ENCODE results near the gene UAP1L1.

Gene UAP1L1

DNA sequence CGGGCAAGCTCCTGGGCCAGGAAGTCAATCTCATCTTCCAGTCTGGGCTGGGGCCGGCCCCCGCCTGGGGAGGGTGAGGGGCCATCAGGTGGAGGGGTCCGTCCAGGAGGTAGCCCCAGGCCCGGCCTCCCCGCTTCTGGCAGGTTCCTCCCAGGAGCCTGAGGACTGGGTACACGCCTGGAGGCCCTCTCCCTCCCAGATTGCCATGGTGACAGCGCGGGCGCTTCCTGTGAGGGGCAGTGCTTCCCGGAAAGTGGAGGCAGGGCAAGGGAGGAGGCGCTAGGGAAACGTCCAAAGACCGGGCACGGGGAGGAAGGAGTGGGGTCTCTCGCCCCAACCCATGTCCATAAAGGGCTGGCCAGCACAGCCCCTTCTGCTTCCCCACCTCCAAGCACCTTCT lies 36.2 kb upstream of the UAP1L1 start:
- DNase-seq, result no peak

DNA sequence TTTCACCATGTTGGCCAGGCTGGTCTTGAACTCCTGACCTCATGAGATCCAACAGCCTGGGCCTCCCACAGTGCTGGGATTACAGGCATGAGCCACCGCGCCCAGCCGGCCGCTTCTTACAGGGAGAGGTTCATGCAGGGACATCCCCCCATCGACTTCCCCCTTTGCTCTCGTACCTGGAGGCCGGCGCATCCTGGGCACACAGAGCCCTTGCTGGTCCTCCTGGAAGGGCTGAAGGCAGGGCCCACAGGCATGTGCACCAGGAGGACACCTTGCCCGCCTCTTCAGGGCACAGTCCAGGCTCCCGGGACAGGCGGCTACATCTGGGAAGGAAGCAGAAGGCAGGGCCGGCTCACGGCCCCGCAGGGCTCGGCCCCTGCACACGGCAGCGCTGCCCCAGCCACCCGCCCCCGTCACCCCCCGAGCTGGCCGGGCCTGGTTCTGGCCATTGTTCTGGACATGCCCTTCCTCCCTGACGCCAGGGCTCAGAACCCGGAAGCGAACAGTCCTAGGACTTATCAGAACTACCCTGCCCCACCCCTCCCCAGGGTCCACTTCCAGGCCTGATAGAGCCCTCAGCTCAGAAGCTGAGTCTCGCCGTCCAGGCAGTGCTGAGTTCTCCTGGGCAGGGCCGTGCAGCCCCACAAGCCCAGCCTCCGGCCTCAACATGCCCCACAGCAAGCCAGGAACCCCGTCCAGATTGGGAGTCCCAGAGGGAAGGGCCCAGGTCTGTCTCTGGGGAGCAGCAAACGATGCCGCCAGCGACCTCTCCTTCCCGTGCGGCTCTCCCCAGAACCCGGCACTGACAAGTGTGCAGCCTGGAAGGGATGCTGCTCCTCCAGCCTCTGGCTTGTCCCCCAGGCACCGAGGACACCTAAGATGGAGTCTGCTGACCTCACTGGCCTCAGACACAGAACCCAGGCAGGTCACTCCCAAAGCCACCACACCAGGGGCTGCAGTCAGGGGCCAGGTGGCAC lies 34.3 kb upstream of the UAP1L1 start:
- no peak for DNase-seq

DNA sequence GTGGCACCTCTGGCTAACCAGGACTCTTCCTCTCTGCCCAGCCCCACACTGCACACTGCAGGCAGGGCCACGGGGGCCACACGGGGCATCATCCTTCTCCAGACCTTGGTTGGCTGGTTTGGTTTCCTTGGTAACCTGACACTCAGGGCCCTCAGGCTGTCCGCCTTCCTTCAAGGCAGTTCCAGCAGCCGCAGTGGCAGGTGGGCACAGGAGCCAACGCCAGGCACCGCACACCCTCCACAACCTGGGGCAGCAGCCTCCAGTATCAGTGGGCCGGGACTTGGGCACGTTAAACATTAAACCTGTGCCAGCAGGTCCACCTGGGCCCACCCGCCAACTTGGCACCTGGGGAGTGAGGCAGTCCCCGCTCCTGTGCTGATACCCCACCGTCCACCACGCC lies 33.3 kb upstream of the UAP1L1 start:
- DNase-seq, result no peak

DNA sequence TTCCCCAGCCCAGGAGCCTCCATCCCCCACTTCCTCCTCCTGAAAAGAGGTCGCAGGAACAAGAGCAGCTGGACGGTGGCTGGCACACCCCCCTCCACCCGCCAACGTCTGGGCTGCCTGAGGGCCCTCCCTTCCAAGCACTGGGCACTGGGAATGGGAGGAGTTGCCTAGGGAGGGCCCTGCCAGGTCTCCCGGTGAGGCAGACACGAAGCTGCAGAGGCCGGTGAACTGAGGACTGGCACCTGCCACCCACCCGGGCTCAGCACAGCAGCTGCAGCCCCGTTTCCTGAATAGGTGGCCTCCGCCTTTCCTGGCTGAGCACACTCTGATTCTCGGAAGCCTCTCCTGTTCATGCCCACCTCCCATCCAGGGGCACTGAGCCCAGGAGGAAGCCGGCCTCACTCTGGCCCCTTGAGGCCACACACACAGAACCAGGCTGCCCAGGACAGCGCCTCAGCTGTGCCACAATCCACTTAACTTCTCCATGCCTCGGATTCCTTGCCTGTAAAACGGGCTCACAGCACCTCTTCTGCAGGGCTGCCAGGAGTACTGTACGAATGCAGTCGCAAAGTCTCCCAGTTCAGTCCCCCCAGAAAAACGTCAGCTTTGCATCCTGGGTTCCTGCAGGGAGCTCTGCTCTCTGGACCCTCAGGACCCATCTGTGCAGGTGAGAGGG lies 32.7 kb upstream of the UAP1L1 start:
- no peak for DNase-seq

DNA sequence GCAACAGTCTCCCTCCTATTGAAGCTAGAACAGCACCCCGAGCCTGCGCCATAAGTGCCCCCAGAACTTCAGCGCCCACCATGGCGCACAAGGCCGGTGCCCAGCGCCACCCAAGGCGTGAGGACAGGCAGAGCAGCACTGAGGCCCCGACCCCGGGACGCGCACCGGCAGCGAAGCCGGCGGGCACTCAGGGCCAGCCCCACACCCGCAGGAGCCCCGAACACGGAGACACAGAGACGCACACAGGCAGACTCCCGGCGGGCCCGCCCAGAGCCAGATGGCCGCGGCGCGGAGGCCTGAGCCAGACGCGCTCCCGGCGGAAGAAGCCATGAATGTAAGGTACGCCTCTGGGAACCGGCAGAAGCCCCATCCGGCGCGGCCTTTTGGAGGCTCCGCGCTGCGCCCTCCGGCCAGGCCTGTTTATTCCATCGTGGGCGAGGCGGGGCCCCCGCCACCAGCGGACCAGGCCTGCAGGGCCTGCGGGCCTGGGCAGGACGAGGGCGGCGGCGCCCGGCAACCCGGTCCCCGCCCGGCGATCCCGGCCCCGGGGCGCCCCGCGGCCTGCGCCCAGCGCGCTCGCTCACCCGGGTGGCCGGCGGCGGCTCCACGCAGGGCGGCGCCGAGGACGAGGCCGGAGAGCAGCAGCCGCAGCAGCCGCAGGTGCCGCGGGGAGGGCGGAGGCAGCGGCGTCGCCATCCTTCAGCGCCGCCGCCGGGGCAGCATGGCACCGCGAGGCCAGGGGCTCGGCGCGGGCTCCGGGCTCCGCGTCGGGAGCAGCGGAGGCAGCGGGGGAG lies 31.8 kb upstream of the UAP1L1 start:
- peak; percentile 36 for DNase-seq

DNA sequence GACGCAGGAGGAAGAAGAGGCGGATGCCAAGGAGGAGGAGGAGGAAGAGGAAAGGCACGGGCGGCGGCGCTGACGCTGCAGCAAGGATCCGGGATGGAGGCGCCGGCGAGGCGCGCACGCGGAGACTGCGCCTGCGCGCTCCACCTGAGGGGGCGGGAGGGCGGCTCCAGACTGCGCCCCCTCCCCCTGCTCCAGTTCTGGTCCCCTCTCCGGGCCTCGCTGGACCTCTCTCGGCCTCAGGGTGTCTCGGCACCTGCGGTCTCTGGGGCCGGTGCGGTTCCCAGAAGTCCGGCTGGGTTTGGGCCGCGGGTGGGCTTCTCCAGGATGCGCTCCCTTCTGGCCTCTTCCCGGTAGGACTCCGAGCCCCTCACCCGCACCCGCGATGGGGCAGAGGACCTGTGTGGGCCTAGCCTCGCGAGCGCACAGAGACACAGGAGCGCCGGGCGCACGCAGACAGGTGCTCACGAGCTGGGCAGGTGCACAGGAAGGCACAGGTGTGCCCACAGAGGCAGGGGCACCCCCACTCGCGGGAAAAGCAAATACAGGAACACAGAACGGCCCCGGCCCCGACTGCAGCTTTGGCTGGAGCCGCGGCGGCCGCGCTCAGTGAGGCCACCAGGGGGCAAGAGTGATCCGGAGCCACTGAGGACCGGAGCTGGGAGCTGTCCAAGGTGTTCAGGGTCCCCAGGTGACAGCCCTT lies 31.1 kb upstream of the UAP1L1 start, which contains the start of gene NPDC1:
Gene NPDC1, minus strand, starts transcription at position 90 of the 700 bp plus-strand sequence. CDS start 188 bp downstream, outside the sequence.
- peak; percentile 66 for DNase-seq

DNA sequence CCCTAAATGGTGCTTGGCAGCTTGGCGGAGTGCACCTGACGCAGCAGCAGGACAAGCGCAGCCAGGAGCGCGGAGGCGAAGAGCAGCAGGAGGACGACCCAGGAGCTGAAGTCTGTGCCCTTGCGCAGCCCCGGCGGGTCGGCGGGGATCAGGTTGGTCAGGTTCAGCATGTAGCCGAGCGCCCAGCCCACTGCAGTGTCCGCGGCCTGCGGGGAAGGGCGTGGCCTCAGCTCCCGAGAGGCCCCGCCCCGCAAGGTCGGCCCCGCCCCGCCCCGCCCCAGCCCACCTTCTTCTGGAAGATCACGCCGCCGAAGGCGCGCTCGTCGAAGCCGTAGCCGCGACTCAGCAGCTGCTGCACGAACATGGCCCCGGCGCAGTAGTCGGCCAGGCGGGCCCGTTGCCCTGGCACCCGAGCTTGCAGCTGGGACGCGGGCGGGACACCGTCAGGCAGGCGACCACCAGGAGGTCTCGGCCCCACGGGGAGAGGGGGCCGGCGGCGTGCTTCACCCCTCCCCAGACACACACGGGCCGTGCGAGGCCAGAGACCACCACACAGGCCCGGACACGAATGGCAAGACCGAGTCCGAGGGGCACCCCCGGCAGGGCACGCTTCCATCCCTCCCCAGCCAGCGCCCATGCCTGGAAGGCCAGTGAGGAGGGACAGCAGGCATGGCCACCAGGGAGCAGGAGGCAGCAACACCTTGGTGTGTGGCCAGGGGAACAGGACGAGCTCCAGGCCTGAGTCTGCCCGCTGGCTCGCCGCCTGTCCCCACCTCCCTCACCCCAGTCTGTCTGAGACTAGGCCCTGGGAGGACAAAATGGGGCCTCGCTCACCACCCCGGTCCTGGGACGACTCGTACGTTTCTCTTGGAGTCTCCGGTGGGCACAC lies 28.4 kb upstream of the UAP1L1 start:
- DNase-seq, result no peak

DNA sequence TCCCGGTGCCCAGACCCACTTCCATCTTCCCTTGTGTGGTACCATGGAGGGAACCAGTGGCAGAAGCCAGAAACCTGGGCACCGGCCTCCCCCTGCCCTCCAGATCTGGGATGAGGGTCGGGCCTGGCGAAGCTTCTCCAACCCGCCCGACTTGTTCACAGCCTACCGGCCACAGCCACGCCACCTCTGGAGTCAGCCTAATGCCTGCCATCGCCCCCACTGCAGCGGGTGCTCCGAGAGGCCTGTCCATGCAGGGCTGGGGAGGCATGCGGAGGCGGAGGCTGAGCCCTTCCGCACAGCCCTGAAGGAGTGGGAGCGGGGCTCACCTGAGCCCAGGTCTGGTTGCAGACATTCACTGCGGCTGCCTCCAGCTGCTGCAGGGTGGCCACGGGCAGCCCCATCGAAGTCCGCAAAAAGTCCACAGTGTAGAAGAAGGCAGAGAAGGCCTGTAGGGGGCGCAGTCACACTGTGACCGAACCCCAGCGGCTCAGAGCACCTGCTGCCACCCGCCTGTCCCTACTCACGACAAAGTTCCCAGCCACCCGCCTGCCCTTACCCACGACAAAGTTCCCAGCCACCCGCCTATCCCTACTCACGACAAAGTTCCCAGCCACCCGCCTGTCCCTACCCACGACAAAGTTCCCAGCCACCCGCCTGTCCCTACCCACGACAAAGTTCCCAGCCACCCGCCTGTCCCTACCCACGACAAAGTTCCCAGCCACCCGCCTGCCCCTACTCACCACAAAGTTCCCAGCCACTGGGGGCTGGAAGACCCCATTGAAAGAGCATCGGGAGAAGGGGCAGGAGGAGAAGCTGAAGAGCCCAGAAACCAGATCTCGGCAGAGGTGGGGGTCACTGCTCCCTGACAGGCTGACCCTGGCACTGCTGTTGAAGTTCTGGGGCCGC lies 27.5 kb upstream of the UAP1L1 start:
- peak; percentile 38 for DNase-seq

DNA sequence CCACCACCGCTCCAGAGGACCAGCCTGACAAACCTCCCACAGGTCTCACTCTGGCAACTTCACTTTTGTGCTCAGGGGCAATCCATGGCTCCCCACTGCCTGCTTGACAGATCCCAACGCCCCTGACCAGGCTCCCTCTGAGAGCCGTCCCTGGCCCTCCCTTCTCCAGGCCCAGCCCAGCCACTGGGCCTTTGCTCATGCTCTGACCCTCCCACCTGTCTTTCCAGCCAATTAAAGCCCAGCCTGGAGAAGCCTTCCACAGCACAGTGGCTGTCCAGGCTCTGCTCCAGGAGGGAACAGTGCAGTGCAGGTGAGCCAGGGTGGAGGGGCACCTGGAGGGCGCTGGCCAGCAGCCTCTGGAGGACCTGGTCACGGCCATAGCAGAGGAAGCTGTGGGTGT lies 26.7 kb upstream of the UAP1L1 start:
- DNase-seq, result no peak

DNA sequence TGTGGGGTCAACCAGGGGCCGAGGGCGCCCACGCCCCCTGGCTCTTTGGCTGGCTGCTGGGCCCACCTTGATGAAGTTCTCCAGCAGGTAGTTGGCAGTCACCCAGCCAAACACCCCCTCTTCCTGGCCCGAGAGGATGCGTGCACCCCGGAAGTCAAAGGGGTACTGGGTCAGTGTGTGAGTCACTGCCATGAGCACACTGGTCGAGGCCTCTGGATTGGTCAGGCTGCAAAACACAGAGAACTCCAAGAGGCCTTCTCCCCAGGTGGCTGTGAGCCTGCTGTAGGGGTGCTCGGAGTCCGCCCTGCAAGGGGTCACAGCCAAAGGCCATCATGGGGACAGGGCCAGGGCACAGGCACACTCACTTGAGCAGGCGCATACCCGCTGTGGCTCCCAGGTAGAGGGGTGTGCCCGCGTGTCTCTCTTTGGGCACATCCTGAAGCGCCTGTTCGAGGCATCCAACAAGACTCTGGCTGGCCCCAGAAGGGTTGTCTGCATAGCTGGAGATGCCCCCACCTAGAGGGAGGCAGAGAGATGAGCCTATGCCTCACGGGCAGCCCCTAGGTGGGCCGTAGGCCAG lies 26.1 kb upstream of the UAP1L1 start:
- no peak for DNase-seq

DNA sequence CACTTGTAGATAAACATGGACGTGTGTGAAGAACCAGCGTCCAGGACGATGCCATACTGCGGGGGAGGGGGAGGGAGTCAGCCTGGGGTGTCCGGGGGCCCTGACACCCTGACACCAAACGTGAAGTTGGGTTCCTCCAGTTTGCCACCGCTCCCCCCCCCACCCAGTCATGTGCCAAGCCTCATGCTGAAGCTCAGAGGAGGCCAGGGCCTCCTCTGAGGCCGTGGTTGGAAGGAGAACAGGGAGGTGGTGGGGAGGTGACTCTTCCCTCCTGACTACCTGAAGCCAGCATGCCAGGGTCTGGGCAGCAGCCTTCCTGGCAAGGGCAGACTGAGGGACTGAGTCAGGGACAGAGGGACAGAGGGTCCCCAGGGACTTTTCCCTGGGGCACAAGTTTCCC lies 25.0 kb upstream of the UAP1L1 start:
- DNase-seq, result no peak

DNA sequence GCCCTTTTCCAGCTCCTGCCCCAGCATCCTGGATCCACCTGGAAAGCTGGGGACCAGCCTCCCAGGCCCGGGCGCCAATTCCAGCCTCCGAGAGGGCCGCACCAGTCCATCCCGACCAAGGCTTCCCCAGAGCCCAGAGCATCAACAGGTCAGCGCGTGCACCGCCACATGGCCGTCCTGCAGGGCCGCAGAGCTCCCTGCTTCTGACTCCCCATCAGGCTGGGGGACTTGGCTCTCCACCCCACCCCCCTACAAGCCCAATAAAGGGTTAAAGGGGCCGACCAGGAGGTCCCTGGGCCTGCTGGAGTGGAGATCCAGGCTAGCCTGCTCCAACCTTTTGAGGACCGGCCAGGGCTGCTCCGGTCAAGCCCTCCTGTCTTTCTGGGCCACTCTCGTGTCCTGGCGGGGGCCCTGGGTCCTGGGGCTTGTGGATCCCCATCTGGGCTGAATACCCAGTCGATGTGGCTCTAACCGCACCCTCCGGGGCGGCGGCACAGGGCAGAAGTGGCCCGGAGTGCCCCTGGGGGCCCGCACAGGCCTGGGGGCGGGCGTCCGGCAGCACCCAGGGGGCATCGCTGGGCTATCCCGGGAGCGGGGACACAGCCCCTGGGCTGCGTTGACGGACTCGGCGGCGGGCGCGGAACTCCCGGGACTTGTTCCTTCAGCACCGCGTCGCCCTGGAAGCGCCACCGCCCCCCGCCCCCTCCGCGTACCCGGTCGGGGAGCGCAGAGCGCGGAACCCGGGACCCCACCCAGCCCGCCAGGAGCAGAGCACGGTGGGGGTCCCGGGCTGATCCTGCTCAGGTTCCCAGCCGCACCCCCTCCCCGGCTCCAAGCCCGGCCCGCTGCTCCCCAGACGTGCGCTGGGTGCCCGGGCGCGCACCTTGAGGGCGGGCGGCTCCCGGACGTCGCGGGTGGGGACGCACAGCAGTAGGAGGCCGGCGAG lies 24.0 kb upstream of the UAP1L1 start:
- no peak for DNase-seq

DNA sequence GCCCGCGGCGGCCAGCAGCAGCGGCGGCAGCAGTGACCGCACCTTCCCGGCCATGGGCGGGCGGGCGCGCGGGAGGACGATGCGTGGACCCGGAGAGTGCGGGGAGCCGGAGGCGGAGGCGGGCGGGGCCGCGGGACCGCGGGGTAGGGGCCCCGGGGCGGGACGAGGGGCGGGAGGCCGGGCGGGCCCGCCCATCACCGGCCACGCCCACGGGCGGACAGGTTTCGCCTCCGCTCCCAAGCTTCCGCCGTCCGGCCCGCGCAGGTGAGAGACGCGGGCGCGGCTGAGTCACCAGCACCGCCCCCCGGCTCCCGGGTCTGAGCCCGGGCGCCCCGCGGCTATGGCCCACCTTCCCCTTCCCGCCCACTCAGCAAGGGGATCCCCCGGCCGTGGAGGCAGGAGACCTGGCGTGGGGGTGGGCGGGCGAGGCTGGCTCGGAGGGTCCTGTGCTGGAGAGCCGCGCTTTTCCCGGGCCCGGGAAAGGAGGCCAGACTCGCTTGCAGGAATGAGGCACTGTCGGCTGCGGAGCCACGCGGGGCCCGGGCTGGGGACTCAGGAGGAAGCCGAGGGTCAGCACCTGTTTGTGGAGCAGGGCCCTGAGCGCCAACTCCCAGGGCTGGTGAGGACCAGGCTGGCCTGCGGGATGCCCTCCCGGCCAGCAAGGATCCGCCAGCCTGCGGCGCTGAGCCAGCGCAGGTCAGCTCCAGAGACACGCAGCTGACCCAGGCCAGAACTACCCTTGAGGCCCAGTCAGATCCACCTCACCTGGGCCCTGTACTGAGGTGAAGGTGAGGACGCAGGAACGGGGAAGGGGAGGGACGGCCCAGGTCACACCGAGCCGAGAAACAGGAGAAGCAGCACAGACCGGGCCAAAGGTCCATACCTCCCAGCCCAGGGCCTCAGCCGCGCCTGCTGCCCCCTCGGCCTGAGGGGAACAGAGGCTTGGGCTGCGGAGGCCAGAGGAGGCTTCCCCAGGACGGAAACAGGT lies 23.1 kb upstream of the UAP1L1 start, which contains the start of gene ENTPD2:
Gene ENTPD2, minus strand, starts transcription at position 118 of the 988 bp plus-strand sequence. Its CDS starts 64 bp downstream, at position 54.
- no peak for DNase-seq

DNA sequence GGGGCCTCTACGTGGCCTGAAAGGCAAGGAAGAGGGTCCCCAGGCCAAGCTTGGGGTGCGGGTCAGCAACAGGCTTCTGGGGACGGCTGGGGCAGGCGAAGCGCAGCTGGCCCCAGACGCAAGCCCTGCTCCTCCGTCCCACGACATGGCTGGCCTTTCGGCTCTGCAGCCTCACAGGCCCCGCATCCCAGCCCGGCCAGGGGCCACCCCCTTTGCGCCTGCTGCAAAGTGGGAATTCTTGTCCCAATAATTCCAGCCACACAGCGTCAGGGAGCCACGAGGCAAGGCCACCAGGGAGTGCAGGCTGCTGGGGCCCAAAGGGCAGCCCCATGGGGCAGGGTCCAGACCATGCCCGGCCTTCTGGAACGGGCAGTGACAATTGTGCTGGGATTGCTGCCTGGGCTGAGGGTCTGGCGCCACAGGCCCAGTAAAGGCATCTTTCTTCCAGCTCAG lies 22.4 kb upstream of the UAP1L1 start:
- no peak for DNase-seq

DNA sequence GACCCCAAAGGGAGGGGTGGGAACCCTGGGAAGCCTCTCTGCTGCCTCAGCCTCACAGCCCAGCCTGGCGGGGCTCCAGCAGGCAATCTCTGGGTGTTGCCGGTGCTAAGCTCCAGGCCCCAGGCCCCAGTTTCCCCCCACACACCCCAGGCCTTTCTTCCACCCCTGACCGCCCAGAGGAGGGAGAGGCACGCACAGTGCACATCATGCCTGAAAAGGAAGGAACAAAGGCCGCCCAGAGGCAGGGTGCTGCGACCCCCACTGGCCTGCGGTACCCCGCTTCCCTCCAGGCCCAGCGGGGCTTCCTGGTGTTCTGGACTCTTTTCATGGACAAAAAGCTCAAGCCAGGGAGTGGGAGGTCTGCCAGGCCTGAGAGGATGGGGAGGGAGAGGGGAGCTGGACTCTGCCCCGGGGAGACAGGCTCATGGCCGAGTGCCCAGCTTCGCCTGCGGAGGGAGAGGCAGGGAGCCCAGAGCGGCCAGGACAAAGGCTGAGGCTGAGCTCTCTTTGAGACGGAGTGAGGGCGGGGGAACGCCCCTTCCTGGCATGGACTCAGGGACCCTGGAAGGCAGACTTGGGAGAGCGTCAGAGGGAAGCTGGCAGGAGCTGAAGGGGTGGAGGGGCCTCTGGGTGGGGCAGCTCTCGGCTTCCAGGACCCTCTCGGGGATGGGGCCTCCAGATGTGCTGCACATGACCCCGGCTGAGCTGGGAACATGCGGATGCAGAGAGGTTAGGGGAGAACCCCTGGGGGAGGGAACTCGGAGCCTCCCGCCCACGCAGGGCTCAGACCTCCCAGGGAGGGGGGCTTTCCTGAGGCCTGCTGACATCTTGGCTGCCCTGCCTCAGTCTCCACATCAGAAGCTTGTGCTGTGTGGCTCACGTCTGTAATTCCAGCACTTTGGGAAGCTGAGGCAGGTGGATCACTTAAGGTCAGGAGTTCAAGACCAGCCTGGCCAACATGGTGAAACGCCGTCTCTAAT lies 21.6 kb upstream of the UAP1L1 start:
- peak; percentile 28 for DNase-seq
